GM19099 (cell line): ENCODE results near the gene POLR1H.

Source experiments
- POLR2A ChIP-seq: IDR thresholded peaks from 3 replicates; pipeline ENCODE4 v1.6.1; 2011; ENCODE audit warnings: low read depth; ENCODE audit not compliant: insufficient read length; ENCODE audit errors: extremely low read depth

Gene POLR1H

GRCh38 chr6:30100585-30101443 is 39.7 kb downstream of the POLR1H start:
- TF ChIP-seq POLR2A: no peak

GRCh38 chr6:30101444-30102413 is 40.7 kb downstream of the POLR1H start:
- TF ChIP-seq POLR2A: no peak

DNA sequence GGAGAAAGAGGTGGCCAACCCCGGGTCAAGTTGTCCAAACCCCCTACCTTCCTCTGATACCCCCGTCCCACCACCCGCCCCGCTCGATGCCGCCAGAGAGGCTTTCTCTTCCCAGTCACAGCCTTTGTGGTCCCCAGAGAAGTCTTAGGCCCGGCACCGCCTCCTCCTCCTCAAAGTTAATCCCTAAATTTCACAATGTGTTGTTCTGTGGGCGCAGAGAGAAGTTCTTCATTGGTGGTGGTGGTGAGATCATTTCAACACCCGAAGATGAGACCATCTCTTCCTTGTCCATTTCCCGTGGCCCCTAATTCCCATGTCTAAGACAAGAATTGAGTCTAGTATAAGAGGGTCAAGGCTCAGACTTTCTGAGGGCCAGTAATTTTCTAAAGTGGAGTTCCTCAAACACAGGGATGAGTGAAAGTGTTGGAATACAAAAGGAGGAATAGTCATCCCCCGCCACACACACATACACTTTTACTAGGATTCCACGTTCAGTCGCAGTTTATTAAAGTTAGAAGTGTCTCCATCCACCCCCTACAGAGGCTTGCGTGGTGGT is 41.4 kb downstream of the POLR1H start:
- no peak for TF ChIP-seq POLR2A

GRCh38 chr6:30102970-30103871 is 42.2 kb downstream of the POLR1H start:
- no peak for TF ChIP-seq POLR2A

DNA sequence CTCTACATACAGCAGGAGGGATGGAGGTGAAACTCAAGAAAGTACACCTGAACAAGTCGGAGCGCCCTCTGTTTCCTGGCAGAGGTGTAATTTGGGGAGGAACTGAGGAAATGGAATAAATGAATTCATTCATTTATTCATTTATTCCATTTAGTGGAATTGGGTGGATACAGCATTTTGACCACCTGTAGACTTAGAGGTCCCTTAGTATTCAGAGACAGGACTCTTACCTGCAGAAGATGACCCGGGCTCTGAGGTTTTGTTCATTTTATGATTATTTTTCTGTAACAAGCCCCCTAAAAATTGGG is 42.8 kb downstream of the POLR1H start:
- no peak for TF ChIP-seq POLR2A

DNA sequence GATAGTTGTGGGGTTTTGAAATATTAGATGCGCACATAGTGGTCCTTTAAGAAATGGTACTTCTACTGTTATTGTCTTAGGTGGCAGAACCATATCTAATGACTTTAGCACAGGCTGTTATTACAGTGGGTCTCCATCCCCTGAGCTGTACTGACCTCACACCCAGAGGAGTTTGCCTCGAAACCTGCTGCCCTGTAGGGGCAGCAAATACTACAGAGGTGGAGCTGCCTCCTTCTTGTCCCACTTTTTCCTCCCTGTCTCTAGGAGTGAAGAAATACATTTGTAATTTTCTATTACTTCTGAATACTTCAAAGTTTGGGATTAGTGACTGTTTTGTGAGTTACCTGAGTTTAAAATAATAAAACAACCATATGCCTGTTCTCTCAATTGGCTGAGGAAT is 43.6 kb downstream of the POLR1H start:
- no peak for TF ChIP-seq POLR2A

DNA sequence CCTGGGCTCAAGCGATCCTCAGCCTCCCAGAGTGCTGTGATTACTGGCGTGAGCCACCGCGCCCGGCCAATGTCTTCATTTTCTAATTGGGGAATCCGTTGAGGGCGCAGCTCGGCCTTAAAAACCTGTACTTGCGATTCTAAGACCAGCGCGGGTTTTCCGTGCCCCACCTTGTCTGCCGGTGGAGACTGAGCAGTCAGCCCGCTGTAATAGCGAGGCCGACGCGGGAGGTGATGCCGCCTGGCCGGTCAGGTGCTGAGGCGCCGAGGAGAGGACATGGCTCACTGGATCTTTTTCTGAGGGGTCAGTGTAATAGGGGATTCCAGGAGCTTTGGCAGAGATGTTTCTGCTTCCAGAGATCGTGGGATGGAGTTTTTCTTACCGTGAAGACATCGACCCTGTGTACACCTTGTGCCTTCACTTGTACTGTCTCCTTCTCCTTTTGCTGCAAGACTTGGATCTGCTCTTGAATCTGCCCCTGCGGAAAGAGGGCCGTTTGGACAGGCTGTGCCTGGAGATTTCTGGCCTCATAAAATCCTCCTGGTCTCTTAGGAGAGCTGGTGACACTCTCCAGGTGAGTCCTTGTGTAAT is 50.3 kb downstream of the POLR1H start:
- no peak for TF ChIP-seq POLR2A

DNA sequence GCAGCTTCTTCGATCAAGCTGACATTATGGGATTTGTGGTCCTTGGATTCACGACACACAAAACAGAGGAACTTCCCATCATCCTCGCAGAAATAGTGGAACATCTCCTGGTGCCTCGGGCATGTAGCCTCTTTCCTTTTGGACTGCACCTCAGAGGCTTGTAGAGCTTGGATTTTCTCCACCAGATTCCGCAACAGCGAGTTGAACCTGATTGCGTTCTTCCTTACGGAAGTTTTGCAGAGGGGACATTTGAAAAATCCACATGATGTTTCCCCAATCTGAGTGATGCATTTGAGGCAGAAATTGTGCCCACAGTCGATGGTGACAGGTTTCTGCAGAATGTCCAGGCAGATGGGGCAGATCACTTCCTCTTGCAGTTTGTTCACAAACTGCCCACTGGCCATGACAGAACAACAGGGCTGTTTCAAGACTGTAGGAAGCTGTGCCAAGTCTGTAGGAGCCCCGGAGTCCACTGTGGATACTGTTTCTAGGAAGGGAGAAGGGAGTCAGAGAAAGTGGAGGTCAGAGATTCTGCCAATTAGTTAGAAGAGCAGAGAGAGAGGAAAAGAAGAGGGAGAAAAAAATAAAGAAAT is 51.4 kb downstream of the POLR1H start:
- TF ChIP-seq POLR2A: no peak

GRCh38 chr6:30113003-30113759 is 52.1 kb downstream of the POLR1H start, which contains the start of gene TRIM31:
TSS of gene TRIM31 (minus strand) at chr6:30113090. CDS start at chr6:30112805, 285 bp downstream.
- no peak for TF ChIP-seq POLR2A

- TF ChIP-seq POLR2A: no peak
Measured at GRCh38 chr6:30113841-30114240, 52.8 kb downstream of the POLR1H start.
